GM18870 (cell line): ENCODE data around the gene MAD1L1.
"Not testable (repeated sequence)": the region's sequence is repeated elsewhere in the genome, so short reads cannot be mapped to it uniquely, and the experiment has no call there.

ENCODE experiments used
- ATAC-seq: cut with Tn5 transposase; IDR thresholded peaks from one replicate; pipeline ENCODE4 v1.9.1; 2021; ENCODE audit warnings: moderate library complexity; ENCODE audit not compliant: unreplicated experiment

Gene MAD1L1

GRCh38 chr7:1936531-1937251, 296.1 kb downstream of the MAD1L1 start:
- no peak for ATAC-seq

GRCh38 chr7:1936006-1936310, 296.8 kb downstream of the MAD1L1 start:
- ATAC-seq, result no peak

GRCh38 chr7:1935176-1936005, 297.4 kb downstream of the MAD1L1 start:
- no peak for ATAC-seq

- no peak for ATAC-seq
Observed at GRCh38 chr7:1934756-1935155, 298.0 kb downstream of the MAD1L1 start.

GRCh38 chr7:1934017-1934416, 298.7 kb downstream of the MAD1L1 start:
- no peak for ATAC-seq

GRCh38 chr7:1933066-1933750, 299.5 kb downstream of the MAD1L1 start:
- ATAC-seq, result no peak

- ATAC-seq, result no peak
Observed at GRCh38 chr7:1931951-1932270, 300.8 kb downstream of the MAD1L1 start.

- ATAC-seq, result no peak
Observed at GRCh38 chr7:1931256-1931950, 301.3 kb downstream of the MAD1L1 start.

- ATAC-seq, result no peak
Observed at GRCh38 chr7:1930381-1931065, 302.2 kb downstream of the MAD1L1 start.

- not testable (repeated sequence) for ATAC-seq
Observed at GRCh38 chr7:1929349-1929925, 303.3 kb downstream of the MAD1L1 start.

GRCh38 chr7:1928645-1929348, 303.9 kb downstream of the MAD1L1 start:
- ATAC-seq, result no peak

GRCh38 chr7:1927937-1928644, 304.7 kb downstream of the MAD1L1 start:
- ATAC-seq, result no peak

GRCh38 chr7:1926908-1927306, 305.8 kb downstream of the MAD1L1 start:
- no peak for ATAC-seq

GRCh38 chr7:1925973-1926907, 306.5 kb downstream of the MAD1L1 start:
- no peak for ATAC-seq

- ATAC-seq, result no peak
Observed at GRCh38 chr7:1925349-1925748, 307.4 kb downstream of the MAD1L1 start.

GRCh38 chr7:1924258-1924817, 308.4 kb downstream of the MAD1L1 start:
- no peak for ATAC-seq

GRCh38 chr7:1923409-1924257, 309.1 kb downstream of the MAD1L1 start:
- ATAC-seq, result no peak
